Measurements from ENCODE around the gene RNF212.

Gene RNF212

GRCh38 chr4:1153567-1154090, 40.3 kb upstream of the RNF212 start:
- TF ChIP-seq, protein P1, sequence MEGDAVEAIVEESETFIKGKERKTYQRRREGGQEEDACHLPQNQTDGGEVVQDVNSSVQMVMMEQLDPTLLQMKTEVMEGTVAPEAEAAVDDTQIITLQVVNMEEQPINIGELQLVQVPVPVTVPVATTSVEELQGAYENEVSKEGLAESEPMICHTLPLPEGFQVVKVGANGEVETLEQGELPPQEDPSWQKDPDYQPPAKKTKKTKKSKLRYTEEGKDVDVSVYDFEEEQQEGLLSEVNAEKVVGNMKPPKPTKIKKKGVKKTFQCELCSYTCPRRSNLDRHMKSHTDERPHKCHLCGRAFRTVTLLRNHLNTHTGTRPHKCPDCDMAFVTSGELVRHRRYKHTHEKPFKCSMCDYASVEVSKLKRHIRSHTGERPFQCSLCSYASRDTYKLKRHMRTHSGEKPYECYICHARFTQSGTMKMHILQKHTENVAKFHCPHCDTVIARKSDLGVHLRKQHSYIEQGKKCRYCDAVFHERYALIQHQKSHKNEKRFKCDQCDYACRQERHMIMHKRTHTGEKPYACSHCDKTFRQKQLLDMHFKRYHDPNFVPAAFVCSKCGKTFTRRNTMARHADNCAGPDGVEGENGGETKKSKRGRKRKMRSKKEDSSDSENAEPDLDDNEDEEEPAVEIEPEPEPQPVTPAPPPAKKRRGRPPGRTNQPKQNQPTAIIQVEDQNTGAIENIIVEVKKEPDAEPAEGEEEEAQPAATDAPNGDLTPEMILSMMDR (IDR thresholded peaks at IDR 0.05; ENCODE audit: low read depth, low read length, missing control alignments), result no peak
- H3K4me3 ChIP-seq (ENCODE audit: low read depth, low read length), result no peak overlapping the region
- DNase-seq (ENCODE audit: low read depth), result no peak

- TF ChIP-seq, protein P1 (IDR thresholded peaks at IDR 0.05; ENCODE audit: low read depth, low read length, missing control alignments), result no peak
- no peak for DNase-seq (ENCODE audit: low read depth)
Observed at GRCh38 chr4:1152290-1152689, 38.9 kb upstream of the RNF212 start.

DNA sequence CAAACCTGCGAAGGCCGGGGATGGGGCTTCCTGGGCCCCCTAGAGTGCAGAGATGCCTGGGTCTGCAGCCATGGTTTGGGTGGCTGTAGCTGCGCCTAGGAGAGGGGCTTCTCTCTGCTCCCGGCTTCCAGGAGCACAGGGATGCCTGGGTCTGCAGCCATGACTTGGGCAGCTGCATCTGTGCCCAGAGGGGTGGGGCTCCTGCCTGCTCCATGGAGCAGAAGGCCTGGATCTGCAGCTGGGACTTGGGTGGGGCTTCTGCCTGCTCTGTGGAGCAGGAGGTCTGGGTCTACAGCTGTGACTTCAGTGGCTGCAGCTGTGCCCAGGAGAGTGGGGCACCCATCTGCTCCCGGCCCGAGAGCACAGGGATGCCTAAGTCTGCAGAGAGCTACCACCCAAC, 38.2 kb upstream of the RNF212 start:
- H3K4me3 ChIP-seq (ENCODE audit: low read depth, low read length), result no peak overlapping the region
- no peak for DNase-seq (ENCODE audit: low read depth)
- TF ChIP-seq, protein P1 (IDR thresholded peaks at IDR 0.05; ENCODE audit: low read depth, low read length, missing control alignments), result no peak

More at GRCh38 chr4:1152290-1152689, 38.9 kb upstream of the RNF212 start:
- no peak overlapping the region for H3K4me3 ChIP-seq (ENCODE audit: low read depth, low read length)

GRCh38 chr4:1150875-1151274, 37.5 kb upstream of the RNF212 start:
- no peak for DNase-seq (ENCODE audit: low read depth)
- no peak overlapping the region for H3K4me3 ChIP-seq (ENCODE audit: low read depth, low read length)
- TF ChIP-seq, protein P1 (IDR thresholded peaks at IDR 0.05; ENCODE audit: low read depth, low read length, missing control alignments), result no peak

- no peak for DNase-seq (ENCODE audit: low read depth)
- TF ChIP-seq, protein P1 (IDR thresholded peaks at IDR 0.05; ENCODE audit: low read depth, low read length, missing control alignments), result no peak
- H3K4me3 ChIP-seq (ENCODE audit: low read depth, low read length), result no peak overlapping the region
Observed at GRCh38 chr4:1139860-1140259, 26.5 kb upstream of the RNF212 start.

- H3K4me3 ChIP-seq (ENCODE audit: low read depth, low read length), result no peak overlapping the region; the same call in 1 of the 2 replicates
- TF ChIP-seq, protein P1 (IDR thresholded peaks at IDR 0.05; ENCODE audit: low read depth, low read length, missing control alignments), result no peak
- DNase-seq (ENCODE audit: low read depth), result no peak
Observed at GRCh38 chr4:1137850-1138249, 24.5 kb upstream of the RNF212 start.

DNA sequence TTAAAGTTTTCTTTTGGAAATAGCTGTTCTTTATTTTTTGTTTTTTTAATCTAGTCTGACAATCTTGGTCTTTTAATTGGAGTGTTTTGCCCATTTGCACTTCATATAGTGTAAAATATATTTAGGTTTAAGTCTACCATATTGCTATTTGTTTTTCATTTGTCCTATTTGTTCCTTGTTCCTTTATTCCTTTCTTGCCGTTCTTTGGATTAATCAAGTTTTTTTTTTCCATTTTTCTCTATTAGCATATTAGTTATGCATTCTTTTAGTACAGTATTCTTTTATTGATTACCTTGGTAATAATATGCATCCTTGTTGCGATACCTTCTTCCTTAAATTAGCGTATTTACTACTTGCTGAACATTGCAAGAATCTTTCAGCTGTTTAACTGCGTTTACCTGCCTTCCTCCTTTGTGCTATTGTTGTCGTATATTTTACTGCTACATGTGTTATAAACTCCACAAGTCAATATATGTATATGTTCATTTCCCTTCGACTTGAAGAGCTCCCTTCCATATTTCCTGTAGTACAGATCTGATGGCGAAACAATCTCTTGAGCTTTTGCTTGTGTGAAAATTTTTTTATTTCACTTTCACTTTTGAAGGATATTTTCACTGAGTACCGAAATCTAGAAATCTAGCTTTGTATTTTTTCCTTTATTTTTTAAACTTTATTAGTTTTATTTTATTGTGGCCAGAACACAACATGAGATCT, 23.9 kb upstream of the RNF212 start:
- peak overlapping the region; percentile 37; the same call in 1 of the 2 replicates for H3K4me3 ChIP-seq (ENCODE audit: low read depth, low read length)
- TF ChIP-seq, protein P1 (IDR thresholded peaks at IDR 0.05; ENCODE audit: low read depth, low read length, missing control alignments), result no peak
- DNase-seq (ENCODE audit: low read depth), result peak; percentile 7
